GM21367 (cell line): ENCODE data around the gene TMEM170B.

Source experiments
- ATAC-seq: cut with Tn5 transposase; IDR thresholded peaks from one replicate; pipeline ENCODE4 v1.9.1; 2021; ENCODE audit not compliant: unreplicated experiment

TMEM170B gene

DNA sequence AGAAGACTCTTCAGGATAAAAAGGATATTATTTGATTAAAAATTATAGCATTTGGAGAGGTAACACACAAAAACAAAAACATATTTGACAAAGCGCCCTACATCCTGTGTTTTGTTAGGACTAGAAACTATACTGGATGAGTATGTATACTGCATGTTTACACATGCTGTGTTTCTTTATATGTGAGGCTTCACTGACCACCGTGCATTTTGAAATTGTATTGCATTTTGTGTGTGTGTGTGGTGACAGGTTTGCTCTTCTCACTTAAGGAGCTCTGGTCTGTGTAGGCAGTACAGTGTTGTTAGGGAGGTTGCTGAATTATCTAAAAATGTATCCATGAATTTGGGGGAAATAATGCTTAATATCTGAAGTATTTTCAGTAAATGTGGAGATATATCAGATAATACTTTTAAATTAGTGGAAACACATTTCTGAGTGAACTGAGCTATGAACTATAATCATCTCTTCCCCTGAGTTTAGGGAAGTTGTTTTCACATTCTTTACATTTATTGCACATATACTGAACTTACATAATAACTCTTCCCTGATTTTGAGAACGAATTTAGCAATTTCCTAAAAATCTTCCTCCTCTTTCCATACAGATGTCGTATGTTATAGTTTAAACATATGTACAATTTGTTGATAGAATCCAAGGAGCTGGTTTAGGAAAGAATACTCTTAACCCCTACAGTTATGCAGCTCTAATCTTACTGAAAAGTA is 43.3 kb downstream of the TMEM170B start:
- ATAC-seq = no peak

DNA sequence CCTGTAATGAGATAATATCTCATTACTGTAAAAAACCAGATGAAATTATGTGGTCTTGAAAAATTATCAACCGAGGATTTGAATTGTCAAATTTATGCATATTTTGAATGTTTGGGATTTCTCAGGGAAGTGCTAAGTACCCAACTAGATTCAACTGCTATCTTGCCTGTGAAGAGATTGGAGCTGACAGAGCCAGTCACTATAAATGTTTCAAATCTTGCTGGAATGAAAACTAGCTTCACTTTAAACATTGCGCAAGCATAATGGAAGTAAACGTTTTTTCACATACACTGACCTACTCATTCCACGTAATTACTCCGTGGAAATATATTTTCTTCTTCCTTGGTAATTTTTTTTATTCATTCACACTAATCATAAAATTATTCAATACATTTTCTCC is 46.7 kb downstream of the TMEM170B start:
- no peak for ATAC-seq

DNA sequence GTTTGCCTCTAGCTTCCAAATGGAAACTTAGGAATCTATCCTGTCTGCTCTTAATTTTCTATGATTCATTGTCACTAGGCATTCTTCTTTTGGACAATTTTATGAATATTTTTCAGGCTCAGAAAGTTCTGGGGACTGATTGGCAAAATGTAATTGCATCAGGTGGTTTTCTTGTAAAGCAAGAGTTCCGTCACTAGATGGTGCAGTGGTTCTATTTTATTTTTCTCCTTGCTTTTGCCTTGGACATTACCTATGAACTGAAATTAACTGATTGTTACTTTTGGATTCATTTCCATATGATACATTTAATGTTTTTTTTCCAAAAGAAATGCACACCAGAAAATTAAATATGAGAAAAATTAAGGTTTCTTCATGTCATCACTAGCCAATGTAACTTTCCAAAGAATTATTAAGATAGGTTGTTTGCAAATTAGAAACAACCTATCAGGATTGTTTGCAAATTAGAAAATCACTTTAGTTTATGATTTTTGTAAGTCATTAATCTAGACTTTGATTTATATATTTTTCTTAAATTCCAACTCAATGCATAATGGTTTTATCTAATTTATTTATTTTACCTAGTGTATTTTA is 48.0 kb downstream of the TMEM170B start:
- no peak for ATAC-seq

DNA sequence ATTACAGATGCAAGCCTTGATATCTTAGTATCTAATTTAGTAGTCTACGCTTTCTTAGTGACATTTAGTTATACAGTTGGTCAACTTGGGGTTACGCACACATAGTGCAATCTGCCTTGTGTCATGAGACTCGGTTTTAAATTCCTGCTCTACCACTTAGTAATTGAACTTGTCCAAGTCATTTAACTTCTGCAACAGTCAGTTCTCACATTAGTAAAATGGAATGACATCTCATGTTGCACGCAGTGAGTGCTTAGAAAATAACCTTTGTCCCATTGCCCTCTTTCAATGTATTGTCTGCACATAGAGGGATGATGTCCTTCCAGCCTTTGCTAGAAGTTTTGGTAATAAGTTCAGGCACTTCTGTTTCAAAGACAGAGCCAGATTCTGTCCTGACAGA is 48.6 kb downstream of the TMEM170B start:
- no peak for ATAC-seq

DNA sequence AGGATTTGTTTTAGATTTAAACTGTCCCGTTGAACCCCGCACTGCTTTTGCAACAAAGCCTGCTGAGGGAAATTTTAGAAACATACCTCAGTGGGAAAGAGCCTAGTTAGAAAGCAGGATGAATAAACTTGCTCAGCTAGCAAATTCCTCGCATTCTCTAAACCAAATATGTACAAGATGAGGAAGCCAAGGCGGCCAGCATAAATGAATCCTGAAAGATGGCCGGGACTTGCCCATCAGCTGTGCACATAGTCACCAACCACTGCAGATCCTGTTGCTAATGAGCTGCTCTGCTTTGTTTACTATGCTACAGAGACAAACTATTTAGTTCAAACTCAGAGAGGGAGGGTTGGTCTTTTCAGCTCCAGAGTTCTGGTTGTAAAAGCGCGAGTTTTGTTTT is 49.0 kb downstream of the TMEM170B start:
- ATAC-seq = no peak

DNA sequence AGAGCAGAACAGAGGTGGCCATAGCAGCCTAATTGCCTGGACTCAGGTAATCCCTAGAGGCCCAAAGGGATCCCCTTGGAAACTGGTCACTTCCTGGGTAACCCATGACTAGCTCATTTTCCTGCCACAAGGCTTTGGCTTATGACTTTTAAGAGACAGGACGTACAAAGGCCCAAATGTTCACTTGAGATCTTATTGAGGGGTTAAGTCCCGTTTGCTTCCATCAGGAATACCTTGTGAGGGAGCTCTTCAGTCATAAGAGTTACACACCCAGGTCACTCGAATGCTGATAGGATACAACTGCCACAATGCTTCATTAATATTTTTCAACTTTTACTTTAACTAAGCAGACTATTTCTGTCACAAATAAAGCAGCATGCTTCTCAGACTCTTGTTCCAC is 51.7 kb downstream of the TMEM170B start:
- no peak for ATAC-seq

DNA sequence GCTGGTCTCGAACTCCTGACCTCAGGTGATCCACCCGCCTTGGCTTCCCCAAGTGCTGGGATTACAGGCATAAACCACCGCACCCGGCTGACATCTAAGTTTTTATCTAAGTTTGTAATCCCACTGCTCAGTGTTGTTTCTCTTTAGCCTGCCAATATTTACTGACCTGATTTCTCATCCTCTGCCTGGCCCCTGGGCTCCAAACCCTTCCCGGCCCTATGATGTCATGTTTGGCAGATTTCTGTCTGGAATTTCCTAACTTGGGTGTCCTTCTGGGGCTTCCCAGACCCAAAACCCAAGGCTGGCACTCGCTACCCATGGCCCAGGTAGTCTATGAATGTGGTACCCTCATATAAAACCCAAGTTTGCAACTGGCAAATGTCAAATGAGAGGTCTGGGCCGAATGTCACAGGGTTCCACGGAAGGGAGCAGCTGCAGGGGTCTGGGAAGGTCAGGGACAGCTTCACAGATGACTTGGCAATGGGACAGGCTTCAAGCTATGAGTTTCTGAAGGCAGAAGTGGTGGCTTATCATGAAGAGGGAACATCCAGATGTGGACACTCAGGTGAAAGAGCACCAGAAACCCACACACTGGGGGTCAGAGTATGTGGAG is 54.9 kb downstream of the TMEM170B start:
- ATAC-seq = no peak

DNA sequence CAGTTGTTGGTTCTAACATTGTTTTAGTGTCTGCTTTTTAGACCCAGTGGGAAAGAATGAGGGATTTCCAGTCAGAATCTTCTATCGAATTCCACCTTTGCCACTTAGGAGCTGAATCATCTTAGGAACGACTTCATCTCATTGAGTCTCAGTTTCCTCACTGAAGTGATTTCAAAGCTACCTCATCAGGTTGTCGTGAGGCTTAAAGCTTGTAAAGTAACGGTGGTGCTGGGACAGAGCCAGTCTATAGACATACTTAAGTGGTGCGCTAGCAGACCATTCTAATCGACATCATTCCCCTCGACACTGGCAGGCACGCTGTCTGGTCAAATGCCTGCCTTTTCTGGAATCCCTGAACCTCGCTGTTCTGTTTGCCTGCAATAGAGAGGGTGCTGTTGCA is 55.5 kb downstream of the TMEM170B start:
- no peak for ATAC-seq

DNA sequence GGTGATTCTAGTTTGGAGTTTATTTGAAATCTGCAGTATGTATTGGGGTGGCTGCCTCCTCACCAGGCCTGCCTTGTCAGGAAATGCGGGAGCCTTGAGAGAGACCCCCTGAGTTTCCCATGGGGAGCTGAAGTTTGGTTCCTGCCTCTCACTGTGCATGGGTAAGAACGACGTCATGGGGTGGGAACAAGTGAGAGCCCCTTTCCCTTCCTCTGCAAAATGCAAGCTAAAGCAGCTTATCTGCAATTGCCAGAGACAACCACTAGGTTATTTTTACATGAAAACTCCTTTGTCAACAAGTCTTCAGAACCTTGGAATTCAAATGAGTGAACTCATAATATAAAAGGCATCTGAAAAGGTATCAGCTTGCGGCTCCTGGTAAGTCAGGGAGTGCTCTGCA is 58.4 kb downstream of the TMEM170B start:
- ATAC-seq = no peak

DNA sequence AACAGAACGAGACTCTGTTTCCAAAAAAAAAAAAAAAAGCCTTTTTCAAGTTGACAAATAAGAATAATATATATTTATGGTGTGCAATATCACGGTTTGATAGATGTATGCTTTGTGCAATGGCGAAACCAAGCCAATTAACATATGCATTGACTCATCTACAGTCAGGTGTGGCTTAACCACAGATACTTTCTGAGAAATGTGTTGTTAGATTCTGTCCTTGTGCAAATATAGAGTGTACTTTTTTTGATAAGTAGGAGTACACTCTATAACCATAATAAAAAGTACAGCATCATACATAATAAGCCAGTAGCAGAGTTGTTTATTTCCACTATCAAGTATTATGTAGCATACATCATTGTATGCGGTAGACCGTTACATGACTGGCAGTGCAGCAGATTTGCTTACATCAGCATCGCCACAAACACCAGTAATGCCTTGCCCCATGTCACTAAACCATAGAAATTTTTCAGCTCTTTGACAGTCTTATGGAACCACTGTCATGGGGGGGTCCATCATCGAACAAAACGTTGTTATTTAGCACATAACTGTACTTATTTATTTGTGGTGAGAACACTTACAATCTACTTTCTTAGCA is 59.2 kb downstream of the TMEM170B start:
- no peak for ATAC-seq

DNA sequence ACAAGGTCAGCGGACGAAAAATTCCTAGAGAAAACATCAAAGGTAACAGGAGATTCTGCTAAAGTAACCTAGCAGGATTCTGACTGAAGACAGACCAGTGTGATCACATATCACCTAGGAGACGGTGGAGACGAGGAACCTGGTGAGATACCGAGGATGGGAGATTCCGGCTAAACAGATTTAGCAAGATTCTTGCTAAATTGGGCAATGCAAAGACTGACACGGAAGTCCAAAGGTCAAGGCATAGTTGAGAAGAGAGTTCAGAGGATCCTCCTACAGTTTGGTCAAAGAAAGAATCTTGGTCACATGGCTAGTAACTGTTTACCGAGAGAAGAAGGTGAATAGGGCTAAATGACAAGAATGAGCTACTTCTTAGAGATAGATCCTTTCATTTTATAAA is 61.1 kb downstream of the TMEM170B start:
- no peak for ATAC-seq

DNA sequence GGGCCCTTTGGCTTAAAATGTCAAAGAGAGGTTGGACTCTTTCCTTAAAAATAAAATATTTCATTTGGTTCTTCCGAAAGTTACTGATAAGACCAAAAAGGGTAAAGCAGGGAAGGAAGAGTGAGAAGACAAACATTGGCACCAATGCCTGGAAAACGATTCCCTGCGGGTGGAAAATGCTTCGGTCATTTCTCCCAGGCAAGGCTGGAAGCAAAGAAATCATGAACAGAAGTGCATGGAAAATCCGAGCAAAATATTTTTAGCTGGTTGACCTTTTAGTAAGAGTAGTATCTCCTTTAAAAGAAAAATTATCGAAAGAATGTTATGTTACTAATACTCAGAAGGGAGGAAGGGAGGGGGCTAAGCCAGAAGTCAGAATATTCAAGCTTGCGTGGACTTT is 62.7 kb downstream of the TMEM170B start:
- no peak for ATAC-seq

DNA sequence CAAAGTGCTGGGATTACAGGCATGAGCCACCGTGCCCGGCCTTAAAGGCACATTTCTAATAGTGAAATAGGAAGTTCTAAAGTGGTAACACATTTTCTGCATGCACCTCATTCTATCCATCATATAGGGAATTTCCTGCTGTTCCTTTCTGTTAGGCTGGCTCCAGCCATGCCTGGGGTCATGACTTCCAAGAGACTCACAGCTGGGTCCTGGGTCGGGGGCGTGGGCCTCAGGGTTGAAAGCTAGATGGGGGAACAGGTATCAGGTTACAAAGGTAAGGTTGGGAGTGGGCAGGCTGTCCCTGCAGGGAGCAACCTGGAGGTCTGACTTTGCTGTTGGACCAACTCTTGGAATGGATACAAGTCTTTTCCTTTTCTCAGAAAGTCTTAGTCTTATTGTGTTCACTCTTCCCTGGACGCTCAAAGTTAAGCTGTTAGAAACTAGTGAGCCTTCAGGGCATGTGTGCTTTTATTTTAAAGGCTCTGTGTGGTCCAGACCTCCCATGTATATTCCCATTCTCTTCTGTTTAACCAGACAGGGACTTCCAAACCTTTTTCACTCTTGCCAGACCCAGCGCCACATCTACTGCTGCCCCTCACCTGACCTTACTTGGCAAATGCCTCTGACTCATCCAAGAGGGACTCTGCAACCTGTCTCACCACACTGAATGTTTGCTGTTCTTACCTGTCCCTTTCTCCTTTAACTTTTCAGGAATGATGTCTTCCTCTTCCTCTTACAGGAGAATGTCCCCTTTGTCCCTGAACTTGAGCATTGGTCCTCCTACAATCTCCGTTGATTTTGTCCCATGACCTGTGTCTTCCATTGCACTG is 64.4 kb downstream of the TMEM170B start:
- no peak for ATAC-seq

DNA sequence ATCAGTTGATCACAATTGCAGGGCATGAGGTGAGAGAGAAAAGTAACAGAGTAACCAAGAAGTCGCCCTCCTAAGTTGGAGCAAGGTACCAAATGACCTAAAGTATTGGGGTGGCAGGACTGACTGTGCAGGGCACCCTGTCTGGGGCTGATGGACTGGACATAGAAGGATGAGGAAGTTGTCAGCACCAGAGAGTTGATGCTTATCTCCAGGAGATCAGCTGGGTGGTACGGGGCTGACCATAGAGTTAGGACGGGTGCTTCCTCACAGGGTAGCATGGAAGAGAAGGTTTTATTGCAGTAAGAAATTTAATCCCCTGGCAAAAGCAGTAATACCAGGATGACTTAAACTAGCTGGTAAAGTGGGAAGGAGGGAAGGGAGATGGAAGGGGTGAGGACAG is 66.7 kb downstream of the TMEM170B start:
- no peak for ATAC-seq

DNA sequence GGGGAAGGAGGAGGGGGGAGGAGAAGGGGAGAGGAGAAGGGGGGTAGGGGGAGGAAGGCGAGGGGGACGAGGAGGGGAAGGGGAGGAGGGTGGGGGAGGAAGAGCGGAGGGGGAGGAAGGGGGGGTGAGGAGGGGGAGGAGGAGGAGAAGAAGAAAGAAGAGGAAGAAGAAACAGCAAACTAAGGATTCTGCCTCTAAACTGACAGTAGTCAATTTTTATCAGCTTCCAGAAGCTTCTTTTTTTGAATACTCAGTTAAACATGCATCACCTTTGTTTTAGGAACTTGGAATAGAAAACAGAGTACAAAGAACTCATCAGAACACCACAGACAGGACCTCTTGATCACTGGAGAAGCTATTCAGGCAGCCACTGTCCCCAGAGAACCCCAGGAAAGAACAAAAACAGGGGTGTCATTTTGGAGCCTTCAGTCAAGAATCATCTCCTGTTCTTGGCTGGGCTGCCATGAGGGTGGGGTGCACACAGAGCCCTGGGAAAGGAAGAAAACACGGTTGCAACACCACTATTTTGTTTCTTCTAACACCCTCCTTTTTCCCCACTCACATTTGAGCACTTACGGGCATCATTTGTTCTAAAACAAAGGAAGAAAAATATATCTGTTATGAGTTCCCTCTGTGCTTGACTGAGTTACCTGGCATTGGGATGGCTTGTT is 67.4 kb downstream of the TMEM170B start:
- ATAC-seq = no peak

DNA sequence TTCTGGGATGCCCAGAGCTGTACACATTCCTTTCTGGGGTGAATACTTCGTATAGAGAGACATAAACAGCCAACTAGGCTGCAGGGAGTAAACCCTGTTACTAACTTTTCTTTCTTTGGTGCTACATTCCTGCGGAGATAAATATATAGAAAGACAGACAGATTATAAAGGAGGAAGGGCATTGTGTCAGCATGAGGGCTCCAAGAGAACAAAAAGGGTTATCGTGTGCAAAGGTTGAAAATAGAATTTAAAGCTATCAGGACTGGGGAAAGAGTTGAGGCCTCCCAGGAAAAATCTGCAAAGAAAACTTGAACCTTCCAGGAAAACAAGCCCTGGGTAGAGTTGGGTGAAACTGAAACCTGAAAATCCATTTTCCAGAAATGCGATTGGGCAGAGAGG is 68.0 kb downstream of the TMEM170B start:
- no peak for ATAC-seq

DNA sequence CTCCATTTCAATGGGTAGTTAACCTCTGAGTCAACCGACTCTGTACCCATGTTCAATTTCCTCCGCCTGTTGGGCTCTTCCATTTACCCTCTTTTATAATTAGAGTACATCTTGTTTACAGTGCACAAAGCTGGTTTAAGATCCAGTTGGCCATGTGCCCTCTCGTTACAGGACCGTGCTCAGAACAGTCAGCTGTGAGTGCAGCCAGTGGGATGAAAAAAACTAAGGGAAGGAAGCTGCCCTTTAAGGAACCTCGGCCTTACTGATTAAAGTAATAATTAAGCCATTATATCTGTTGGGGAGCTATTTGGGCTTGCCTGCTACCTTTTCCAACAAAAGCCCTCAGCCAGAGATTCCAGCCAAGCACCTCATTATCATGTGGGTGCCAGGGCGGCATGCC is 68.8 kb downstream of the TMEM170B start:
- ATAC-seq = no peak

DNA sequence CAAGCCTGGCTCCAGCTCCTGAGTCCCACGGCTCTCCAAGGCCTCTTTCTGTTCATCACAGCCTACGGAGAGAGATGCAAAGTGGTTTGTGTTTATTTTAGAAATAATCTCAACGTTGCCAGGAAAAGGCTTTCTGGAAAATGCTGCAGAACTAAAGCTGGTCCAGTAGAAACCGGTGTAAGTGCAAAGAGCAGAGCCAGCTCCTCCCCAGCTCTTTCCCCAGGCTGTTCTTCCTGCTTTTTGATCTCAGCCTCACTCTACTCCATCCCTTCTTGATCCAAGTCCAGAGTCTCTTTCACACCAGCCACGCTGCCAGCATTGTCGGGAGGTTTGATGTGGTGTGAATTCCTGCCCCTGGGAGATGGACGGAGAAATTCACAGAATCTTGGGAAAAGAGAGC is 69.8 kb downstream of the TMEM170B start:
- no peak for ATAC-seq

DNA sequence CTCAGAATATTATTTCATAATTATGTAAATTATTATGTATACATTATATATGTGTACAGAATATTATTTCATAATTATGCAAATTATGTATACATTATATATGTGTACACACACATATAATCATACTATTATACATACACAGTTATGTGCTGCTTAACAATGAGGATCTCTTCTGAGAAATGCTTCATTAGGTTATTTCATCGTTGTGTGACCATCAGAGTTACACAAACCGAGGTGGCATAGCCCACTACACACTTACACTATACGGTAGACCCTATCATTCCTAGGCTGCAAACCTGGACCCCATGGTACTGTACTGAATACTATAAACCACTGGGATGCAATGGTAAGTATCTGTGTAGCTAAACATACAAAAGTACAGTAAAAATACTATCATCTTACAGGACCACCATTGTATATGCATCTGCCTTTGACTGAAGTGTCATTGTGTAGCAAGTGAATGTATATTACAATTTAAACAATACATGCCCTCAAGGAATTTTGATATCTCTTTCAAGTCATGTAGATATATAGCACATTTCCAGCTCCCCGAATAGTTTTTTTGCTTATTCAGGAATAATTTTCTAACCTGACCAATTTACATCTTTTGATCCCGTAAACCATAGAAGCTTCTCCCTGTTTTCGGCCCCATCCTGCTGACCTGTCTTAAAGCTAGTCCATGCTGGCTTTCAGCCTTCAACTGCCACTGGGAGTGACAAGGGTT is 71.2 kb downstream of the TMEM170B start:
- no peak for ATAC-seq
